ENCODE measurements around the gene SLC22A25. TPM values are rescaled to one million over a fixed set of nuclear protein-coding genes. Genes with fewer than 3 reads are reported as not detected.

SLC22A25 gene
- total RNA-seq, 2 donors from 2014 or later = not detected

DNA sequence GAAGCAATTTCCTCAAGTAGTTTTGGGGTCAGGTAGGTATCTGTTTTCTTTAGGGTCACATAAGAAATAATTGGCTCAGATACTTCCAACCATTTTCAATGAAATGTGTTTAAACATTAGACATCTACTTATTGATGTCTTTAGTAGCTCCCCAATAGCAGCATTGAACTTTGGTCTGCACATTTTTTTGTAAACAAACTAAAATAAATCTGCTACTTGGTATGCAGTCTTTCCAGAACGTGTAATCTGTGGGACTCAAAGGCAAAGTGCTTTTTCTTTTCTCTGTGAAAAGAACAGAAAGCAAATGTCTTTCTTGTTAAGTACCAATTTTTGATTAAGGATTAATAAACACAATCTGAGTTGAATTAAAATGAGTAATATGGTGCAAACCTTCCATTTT, 13.6 kb downstream of the SLC22A25 start:
- Histone ChIP-seq H3K27ac (no peak overlapping the region), H3K4me3 (no peak overlapping the region), H3K4me1 (ENCODE audit: control insufficient read depth in 1 of 2, low read depth in 2 of 2) (no peaks in the 10 kb centered on the region), H3K36me3 (no peaks in the 10 kb centered on the region), H3K27me3 (replicated peaks; ENCODE audit: insufficient read depth) (no peaks in the 10 kb centered on the region), H3K9me3 (no peaks in the 10 kb centered on the region)
- no peak for DNase-seq (ENCODE audit: low spot score)
- no peak for ATAC-seq (ENCODE audit: insufficient number of reproducible peaks, low FRiP score, low read depth)
- TF ChIP-seq, protein P1, sequence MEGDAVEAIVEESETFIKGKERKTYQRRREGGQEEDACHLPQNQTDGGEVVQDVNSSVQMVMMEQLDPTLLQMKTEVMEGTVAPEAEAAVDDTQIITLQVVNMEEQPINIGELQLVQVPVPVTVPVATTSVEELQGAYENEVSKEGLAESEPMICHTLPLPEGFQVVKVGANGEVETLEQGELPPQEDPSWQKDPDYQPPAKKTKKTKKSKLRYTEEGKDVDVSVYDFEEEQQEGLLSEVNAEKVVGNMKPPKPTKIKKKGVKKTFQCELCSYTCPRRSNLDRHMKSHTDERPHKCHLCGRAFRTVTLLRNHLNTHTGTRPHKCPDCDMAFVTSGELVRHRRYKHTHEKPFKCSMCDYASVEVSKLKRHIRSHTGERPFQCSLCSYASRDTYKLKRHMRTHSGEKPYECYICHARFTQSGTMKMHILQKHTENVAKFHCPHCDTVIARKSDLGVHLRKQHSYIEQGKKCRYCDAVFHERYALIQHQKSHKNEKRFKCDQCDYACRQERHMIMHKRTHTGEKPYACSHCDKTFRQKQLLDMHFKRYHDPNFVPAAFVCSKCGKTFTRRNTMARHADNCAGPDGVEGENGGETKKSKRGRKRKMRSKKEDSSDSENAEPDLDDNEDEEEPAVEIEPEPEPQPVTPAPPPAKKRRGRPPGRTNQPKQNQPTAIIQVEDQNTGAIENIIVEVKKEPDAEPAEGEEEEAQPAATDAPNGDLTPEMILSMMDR (IDR thresholded peaks at IDR 0.05) = no peak

DNA sequence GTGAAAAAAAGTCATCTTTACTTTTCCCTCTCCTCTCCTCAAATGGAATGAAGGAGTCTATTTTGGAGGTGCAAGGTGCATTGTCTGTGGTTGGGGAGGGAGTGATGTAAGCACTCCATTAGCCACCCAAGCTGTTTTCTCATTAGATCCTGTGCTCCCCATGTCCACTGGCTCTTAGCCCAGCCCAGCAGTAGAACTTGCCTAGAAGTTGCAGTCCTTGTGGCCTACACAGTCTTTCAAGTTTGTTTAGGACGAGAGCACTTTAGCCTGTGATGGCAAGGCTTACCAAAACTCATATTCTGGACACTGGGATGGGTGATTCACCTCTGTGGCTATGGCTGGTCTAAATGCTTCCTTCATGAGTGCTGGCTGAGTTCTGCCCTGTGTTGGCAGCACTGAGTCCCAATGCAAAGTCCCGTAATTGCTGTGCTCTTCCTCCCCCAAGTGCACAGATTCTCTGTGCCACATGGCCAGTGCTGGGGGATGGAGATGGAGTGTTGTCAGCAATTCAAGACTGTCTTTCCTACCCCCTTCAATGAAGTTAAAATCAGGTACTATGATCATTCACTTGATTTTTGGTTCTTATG, 15.8 kb downstream of the SLC22A25 start:
- H3K36me3 ChIP-seq = no peaks in the 10 kb centered on the region
- DNase-seq (ENCODE audit: low spot score) (no peak), ATAC-seq (ENCODE audit: insufficient number of reproducible peaks, low FRiP score, low read depth) (no peak)
- H3K4me1 ChIP-seq (ENCODE audit: control insufficient read depth in 1 of 2, low read depth in 2 of 2) = no peaks in the 10 kb centered on the region
- TF ChIP-seq, protein P1 (IDR thresholded peaks at IDR 0.05) = no peak
- no peak overlapping the region for H3K27ac ChIP-seq
- no peak overlapping the region for H3K4me3 ChIP-seq
- H3K9me3 ChIP-seq = no peaks in the 10 kb centered on the region
- no peaks in the 10 kb centered on the region for H3K27me3 ChIP-seq (replicated peaks; ENCODE audit: insufficient read depth)

DNA sequence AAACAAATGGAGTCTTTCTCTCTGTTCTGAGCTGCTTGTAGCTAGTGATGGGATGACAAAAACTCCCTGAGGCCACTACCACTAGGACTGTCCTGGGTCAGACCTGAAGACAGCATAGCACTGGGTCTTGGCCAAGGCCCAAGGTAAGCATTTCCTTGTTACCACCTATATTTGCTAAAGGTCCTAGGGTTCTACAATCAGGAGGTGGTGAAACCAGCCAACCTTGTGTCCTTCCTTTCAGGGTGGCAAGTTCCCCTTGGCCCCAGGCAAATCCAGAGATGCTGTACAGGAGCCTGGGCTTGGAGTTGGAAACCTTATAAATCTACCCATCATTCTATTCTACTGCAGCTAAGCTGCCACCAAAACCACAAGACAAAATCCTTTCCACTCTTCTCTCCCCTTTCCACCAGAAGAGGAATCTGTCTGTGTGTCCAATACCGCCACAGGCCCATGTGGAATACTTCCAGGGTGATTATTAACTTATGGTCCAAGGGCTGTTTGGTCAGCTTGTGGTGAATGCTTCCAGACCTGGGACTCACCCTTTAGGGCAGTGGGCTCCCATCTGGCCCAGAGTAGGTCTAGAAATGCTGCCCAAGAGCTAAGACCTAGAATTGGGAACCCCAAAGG, 16.8 kb downstream of the SLC22A25 start:
- TF ChIP-seq, protein P1 (IDR thresholded peaks at IDR 0.05) = no peak
- Histone ChIP-seq H3K27ac (no peak overlapping the region), H3K4me1 (ENCODE audit: control insufficient read depth in 1 of 2, low read depth in 2 of 2) (no peaks in the 10 kb centered on the region), H3K9me3 (no peaks in the 10 kb centered on the region), H3K4me3 (no peak overlapping the region), H3K27me3 (replicated peaks; ENCODE audit: insufficient read depth) (no peaks in the 10 kb centered on the region), H3K36me3 (no peaks in the 10 kb centered on the region)
- DNase-seq (ENCODE audit: low spot score) (no peak), ATAC-seq (ENCODE audit: insufficient number of reproducible peaks, low FRiP score, low read depth) (no peak)

DNA sequence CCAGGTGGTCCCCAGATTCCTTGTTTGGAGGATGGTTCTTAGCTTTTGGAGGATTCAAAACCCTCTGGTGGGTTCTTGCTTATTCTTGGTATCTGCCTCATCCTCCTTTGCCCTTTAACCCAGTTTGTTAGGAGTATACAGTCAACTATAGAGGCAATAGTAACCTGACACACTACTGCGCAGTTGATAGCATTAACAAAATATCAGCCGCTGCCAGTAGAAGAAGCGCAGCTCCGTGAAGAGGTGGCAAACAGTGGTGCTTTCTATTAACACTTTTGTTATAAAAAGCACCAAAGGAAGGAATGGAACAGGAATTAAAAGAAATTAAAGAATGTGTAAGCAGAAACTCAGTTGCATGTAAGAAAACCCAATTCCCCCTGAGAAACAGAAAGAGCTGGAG, 29.3 kb downstream of the SLC22A25 start:
- Histone ChIP-seq H3K4me1 (ENCODE audit: control insufficient read depth in 1 of 2, low read depth in 2 of 2) (no peaks in the 10 kb centered on the region), H3K27me3 (replicated peaks; ENCODE audit: insufficient read depth) (no peaks in the 10 kb centered on the region), H3K36me3 (no peaks in the 10 kb centered on the region), H3K4me3 (no peak overlapping the region), H3K9me3 (no peaks in the 10 kb centered on the region), H3K27ac (no peak overlapping the region)
- ATAC-seq (ENCODE audit: insufficient number of reproducible peaks, low FRiP score, low read depth) (no peak), DNase-seq (ENCODE audit: low spot score) (no peak)
- TF ChIP-seq, protein P1 (IDR thresholded peaks at IDR 0.05) = no peak

DNA sequence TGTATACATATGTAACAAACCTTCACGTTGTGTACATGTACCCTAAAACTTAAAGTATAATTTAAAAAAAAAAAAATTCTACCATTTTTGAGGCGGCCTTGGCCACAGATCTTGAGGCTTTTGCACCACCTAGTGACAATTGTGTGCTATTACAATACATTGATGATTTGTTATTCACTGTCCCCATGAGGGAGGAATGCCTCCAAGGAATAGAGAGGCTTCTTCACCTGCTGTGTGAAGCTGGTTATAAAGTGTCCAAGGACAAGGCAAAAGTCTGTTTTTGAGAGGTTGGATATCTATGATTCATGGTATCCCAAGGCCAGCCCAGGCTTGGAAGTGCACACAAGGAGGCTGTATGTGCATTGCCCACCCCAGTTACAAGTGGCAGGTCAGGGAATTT, 30.7 kb downstream of the SLC22A25 start:
- ATAC-seq (ENCODE audit: insufficient number of reproducible peaks, low FRiP score, low read depth) (no peak), DNase-seq (ENCODE audit: low spot score) (no peak)
- Histone ChIP-seq H3K4me1 (ENCODE audit: control insufficient read depth in 1 of 2, low read depth in 2 of 2) (no peaks in the 10 kb centered on the region), H3K36me3 (no peaks in the 10 kb centered on the region), H3K9me3 (no peaks in the 10 kb centered on the region), H3K27ac (no peak overlapping the region), H3K4me3 (no peak overlapping the region), H3K27me3 (replicated peaks; ENCODE audit: insufficient read depth) (no peaks in the 10 kb centered on the region)
- TF ChIP-seq, protein P1 (IDR thresholded peaks at IDR 0.05) = no peak

All from thoracic aorta (tissue), 2 donors.